Liver (tissue), 3 donors: ENCODE measurements around the gene MYRF.

Experiments
- ATF3 ChIP-seq: IDR thresholded peaks from 2 replicates; pipeline ENCODE4 v1.6.1; 2016; ENCODE audit warnings: antibody characterized with exemption
- CTCF ChIP-seq: fragments of 150-350 bp; IDR thresholded peaks from 2 replicates; pipeline ENCODE4 v1.5.1; 2017; ENCODE audit warnings: improper control_type of control experiment, low read depth, low read length; ENCODE audit not compliant: missing input control
- FOXA1 ChIP-seq: IDR thresholded peaks from 2 replicates; pipeline ENCODE4 v1.6.1; 2016; ENCODE audit warnings: antibody characterized with exemption
- GABPA ChIP-seq, 2 donors: IDR thresholded peaks in 1 of 2; conservative IDR thresholded peaks in 1 of 2; 2 replicates each; pipeline ENCODE4 v1.6.1; 2016; ENCODE audit warnings: antibody characterized with exemption in 2 of 2, mild to moderate bottlenecking in 1 of 2, moderate library complexity in 1 of 2
- HNF4A ChIP-seq, 2 donors: conservative IDR thresholded peaks; 2 replicates each; pipeline ENCODE4 v1.6.1; 2016; ENCODE audit warnings: antibody characterized with exemption in 2 of 2, mild to moderate bottlenecking in 2 of 2
- HNF4G ChIP-seq: IDR thresholded peaks from 2 replicates; pipeline ENCODE4 v1.6.1; 2016; ENCODE audit warnings: antibody characterized with exemption
- JUND ChIP-seq, 2 donors: IDR thresholded peaks; 2 replicates each; pipeline ENCODE4 v1.6.1; 2016; ENCODE audit warnings: antibody characterized with exemption in 2 of 2
- MAX ChIP-seq: IDR thresholded peaks from 2 replicates; pipeline ENCODE4 v1.6.1; 2016; ENCODE audit warnings: antibody characterized with exemption
- NR2F2 ChIP-seq: IDR thresholded peaks from 2 replicates; pipeline ENCODE4 v1.6.1; 2016; ENCODE audit warnings: antibody characterized with exemption
- RAD21 ChIP-seq, 2 donors: IDR thresholded peaks; 2 replicates each; pipeline ENCODE4 v1.6.1; 2016; ENCODE audit warnings: antibody characterized with exemption in 2 of 2, mild to moderate bottlenecking in 2 of 2
- REST ChIP-seq: IDR thresholded peaks from 2 replicates; pipeline ENCODE4 v1.6.1; 2016; ENCODE audit warnings: antibody characterized with exemption, mild to moderate bottlenecking
- SP1 ChIP-seq: IDR thresholded peaks from 2 replicates; pipeline ENCODE4 v1.6.1; 2018; ENCODE audit warnings: antibody characterized with exemption, mild to moderate bottlenecking
- donor health status: healthy.
- donor health status: healthy.

GRCh38 chr11:61794579-61794978 is 42.1 kb downstream of the MYRF start:
- TF ChIP-seq REST (no peak), HNF4A (conservative IDR thresholded peaks at IDR 0.05) (no peak), CTCF (no peak), NR2F2 (no peak), SP1 (no peak), HNF4G (no peak), ATF3 (no peak), MAX (no peak), RAD21 (IDR thresholded peaks at IDR 0.05) (no peak), GABPA (IDR thresholded peaks at IDR 0.05 in 1 of 2, conservative IDR thresholded peaks at IDR 0.05 in 1 of 2) (no peak), FOXA1 (no peak), JUND (IDR thresholded peaks at IDR 0.05) (no peak)
